ENCODE data around the gene CLASP2.

DNA sequence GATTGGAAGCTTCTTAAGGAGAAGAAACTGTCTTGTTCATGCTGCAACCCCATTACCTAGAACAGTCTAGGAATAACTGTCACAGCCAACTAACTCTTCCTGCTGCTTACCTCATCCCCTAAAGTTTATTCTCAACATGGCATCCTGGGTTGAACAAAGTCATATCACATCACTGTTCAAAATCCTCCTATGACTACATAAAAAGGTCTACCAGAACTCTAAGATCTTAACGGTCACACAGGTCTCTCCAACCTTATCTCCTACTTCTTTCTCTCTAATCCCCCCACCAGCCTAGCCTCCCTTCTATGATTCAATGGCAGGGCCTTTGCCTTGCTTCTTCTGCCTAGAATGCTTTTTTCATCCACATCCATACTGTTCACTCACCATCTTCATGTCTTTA lies 69.3 kb downstream of the CLASP2 start:
- TF ChIP-seq, protein P1, sequence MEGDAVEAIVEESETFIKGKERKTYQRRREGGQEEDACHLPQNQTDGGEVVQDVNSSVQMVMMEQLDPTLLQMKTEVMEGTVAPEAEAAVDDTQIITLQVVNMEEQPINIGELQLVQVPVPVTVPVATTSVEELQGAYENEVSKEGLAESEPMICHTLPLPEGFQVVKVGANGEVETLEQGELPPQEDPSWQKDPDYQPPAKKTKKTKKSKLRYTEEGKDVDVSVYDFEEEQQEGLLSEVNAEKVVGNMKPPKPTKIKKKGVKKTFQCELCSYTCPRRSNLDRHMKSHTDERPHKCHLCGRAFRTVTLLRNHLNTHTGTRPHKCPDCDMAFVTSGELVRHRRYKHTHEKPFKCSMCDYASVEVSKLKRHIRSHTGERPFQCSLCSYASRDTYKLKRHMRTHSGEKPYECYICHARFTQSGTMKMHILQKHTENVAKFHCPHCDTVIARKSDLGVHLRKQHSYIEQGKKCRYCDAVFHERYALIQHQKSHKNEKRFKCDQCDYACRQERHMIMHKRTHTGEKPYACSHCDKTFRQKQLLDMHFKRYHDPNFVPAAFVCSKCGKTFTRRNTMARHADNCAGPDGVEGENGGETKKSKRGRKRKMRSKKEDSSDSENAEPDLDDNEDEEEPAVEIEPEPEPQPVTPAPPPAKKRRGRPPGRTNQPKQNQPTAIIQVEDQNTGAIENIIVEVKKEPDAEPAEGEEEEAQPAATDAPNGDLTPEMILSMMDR (optimal IDR thresholded peaks at IDR 0.05 in 1 of 3, IDR thresholded peaks at IDR 0.05 in 1 of 3, conservative IDR thresholded peaks at IDR 0.05 in 1 of 3; ENCODE audit: extremely low read depth in 1 of 3, insufficient read depth in 2 of 3, low read length in 3 of 3), result no peak
- TF ChIP-seq EZH2 (IDR thresholded peaks at IDR 0.05; ENCODE audit: low read length), result no peak

Data from keratinocyte (primary cell).